ENCODE data around the gene NEURL1.
"Not testable (repeated sequence)": the region's sequence is repeated elsewhere in the genome, so short reads cannot be mapped to it uniquely, and the experiment has no call there.

NEURL1 gene

DNA sequence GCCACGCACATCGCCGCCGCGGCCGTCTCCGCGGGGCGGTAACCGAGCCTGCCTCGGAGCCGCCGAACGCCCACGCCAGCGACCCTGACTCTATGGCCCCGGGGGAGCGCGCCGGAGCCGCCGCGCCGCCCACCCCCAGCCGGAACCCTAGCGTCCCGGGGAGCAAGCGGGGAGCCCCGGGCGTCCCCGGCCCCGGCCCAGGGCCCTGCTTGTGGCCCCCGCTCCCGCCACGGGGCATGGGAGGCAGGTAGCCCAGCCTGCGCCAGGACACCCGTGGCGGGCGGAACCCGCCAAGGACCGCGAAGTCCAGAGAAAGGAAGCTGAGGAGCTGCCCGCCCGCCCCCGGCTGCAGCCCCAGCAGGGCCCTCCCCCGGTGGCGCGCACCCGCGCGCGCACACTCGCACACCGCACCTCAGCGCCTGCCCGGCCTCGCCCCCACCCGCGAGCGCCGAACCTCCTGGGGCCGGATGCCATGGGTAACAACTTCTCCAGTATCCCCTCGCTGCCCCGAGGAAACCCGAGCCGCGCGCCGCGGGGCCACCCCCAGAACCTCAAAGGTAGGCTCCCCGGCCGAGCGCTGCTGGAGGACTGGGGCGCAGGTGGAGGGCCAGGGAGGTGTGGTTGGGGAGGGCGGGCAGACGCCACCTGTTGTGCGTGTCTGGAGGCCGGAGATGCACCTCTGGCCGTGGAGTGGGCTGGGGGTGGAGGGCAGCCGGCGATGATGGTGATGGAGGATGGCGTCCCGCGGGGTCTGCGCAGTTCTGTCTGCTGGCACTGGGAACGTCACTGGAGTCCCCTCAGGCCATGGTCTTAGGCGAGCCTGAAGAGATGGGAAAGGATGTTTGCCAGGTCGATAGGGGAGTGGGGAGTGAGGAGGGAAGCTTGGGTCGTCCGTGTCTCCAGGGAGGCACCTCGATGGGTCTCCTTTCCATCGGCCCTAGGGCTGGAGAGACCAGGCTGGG lies 692 bp downstream of the NEURL1 start:
- peak; percentile 11 for DNase-seq (ENCODE audit: low read depth)

DNA sequence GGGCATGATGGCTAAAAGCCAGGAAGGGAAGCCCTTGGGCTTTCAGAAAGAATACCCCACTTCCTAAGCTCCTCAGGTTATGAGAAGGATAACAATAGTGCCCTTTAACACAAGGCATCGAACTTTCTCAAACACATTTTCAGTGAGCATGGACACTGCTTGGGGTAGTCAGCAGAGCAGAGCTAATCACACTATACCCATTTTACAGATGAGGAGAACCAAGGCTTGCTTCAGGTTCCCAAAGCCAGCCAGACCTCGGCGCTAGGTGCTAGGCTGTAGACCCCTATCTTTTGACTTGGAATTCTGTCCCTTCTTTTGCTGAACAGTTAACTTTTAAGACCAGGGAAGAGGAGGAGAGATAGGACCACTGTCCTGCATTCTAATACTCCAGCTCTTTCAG lies 1.8 kb downstream of the NEURL1 start:
- no peak for DNase-seq (ENCODE audit: low read depth)

DNA sequence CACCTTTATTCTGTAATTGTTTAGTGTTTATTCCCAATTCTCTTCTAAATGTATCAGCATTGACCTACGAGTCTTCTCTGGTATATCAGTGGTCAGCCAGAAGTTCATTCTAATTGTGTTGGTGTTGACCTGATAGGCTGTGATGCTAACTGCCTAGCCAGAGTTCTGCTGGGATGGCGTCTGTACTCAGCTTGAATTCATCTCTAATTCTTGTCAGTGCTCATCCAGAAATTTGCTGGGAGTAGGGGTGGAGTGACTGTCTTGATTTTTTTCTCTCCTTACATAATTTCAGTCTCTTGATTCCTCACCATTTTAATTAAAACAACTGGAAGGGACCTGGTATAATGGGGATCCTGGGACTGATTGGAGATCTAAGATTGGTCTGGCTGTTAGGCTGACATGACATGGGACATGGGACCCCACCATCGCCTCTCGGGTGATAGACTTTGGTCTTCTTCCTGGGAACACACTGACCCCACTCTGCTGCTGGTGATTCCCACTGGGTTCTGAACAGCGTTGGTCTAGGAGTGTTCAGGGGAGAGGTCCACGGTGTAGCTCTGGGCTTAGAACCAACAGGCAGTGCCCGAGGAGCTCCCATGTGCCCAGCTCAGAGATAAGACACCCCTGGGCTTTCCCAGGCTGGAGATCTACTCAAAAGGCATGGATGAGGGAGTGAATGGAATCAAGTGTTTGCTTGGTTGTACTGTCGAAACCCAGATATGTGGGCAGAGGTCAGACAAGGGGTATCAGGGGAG lies 3.8 kb downstream of the NEURL1 start:
- no peak for DNase-seq (ENCODE audit: low read depth)

DNA sequence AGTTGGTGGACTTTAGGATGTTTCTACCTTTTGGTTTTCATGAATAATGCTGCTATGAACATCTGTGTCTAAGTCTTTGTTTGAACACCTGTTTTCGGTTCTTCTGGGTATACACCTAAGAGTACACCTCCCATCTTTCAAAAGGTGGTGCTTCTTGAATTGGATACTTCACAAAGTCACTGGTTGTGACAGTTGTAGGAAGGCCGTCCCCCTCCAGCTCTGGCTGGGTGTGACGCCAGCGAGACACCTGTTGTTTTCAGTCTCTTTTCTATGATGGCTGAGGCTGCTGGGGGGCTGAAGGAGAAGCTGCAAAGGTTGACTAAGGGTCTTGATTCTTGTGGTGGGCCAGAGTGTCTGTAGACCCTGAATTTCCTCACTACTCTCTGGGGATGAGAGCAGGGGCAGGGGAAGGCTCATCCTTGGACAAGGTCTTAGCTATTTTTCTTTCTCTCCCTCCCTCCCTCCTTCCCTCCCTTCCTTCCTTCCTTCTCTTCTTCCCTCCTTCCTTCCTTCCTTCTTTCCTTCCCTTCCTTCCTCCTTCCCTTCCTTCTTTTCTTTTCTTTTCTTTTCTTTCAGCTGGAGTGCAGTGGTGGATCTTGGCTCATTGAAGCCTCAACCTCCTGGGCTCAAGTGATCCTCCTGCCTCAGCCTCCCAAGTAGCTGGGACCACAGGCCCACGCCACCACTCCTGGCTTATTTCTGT lies 5.6 kb downstream of the NEURL1 start:
- no peak for DNase-seq (ENCODE audit: low read depth)

DNA sequence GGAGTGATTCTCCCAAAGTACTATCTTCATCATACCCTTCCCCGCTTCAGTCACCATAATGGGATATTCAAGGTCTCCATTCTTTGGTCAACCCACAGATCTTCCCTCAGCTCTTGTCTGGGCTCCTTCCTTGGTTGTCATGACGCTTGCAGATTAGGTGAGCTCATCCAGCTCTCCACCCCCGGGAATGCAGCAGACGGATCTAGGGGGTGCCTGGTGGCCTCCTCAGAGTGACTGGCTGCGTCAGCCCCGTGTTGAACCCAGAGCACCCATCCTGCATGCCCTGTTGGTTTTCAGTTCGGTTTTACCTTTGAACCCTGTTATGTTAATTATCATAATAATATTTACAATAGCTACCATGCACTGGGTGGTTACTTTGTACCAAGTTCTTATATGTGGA lies 6.4 kb downstream of the NEURL1 start:
- no peak for DNase-seq (ENCODE audit: low read depth)

DNA sequence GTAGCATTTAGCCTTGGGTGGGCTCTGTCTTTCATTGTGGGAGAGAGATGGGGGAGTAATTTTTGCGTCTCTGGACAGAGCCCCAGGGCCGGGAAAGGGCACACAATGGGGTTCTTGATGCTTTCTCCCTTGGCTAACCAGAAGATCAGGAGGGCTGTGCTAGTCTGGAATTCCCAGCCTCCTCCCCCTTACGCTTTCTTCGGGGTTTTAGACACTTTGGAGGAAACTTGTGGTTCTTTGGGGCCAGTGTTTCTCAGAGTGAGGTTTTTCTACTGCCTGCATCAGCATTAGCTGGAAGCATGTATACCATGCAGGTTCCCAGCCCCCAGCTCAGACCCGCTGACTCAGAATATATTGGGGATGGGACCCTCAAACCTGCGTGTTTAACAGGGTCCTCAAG lies 7.0 kb downstream of the NEURL1 start:
- DNase-seq (ENCODE audit: low read depth): no peak

DNA sequence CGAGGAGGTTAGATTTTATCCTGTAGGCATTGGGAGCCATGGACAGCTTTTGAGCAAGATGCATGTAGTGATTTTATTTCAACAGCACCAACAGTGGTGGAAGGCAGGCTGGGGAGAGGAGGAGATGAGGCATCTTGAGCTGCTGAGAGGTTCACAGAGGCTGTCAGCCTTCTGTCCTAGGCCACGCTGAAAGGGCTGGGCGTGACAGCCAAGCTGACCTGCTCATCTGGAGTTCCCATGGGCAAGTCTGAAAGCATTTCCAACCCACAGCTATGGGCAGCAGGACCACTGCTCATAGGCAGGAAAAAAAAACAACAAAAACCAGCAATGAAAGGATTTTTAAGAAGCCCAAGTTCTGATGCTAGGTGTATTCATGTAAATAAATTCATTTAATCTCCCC lies 7.7 kb downstream of the NEURL1 start:
- DNase-seq (ENCODE audit: low read depth): no peak

DNA sequence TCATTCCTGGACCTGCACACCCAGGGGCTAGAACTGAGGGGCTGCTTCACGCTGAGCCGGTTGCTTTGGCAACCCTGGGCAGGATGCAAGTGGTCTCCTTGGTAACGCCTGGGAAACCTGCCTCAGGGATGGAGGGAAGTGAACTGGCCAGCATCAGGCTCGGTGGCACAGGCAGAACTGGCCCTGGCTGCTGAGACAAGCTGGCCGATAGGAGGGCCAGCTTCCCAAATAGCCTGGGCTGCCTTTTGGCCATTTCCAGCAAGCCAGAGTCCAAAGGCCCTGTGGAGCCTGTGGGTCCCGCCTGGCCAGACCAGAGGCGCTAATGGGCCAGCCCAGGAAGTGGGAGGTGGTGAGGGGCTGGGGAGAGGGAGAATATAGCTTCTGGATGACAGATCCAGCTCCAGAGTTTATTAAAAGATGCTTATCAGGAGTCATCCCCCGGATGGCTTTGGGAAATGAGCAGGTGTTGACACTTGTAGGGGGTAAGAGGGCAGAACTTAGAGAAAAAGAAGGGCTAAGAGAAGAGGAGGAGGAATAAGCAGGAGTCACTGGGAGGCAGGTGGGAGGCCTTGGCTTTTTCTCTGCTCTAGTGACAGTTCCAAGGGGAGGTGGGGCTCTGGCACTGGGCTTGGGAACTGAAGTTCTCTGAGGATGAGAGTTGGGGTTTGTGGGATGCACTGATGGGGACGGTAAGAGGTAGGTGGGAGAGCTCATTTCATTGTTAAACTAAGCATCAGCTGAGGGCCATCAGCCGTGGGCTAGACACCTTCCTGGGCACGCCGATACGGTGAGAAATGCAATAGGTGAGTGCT lies 9.6 kb downstream of the NEURL1 start:
- no peak for DNase-seq (ENCODE audit: low read depth)

DNA sequence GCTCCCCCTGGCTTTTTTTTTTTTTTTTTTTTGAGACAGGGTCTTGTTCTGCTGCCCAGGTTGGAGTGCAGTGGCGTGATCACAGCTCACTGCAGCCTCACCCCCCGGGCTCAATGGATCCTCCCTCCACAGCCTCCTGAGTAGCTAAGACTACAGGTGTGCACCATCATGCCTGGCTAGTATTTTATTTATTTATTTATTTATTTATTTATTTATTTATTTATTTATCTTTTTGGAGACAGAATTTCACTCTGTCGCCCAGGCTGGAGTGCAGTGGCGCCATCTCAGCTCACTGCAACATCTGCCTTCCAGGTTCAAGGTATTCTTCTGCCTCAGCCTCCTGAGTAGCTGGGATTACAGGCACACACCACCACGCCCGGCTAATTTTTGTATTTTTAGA lies 10.3 kb downstream of the NEURL1 start:
- DNase-seq (ENCODE audit: low read depth): not testable (repeated sequence)

DNA sequence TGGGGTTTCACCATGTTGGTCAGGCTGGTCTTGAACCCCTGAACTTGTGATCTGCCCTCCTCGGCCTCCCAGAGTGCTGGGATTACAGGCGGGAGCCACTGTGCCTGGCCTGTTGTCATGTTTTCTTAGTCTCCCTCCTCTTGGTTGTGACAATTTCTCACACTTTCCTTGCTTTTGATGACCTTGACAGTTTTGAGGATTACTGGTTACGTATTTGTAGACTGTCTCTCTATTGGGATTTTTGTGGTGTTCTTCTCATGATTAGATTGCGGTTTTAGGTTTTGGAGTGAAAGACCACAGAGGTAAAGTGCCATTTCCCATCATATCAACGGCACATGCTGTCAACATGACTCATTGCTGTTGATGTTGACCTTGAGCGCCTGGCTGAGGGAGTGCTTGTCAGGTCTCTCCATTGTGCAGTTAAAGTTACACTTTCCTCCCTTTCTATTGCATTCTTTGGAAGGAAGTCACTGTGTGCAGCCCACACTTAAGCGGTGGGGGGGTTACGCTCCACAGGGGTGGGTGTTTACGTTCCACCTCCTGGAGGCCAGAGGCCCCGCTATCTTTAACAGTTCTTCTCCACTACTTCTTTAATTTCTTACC lies 10.8 kb downstream of the NEURL1 start:
- peak; percentile 88 for DNase-seq (ENCODE audit: low read depth)

DNA sequence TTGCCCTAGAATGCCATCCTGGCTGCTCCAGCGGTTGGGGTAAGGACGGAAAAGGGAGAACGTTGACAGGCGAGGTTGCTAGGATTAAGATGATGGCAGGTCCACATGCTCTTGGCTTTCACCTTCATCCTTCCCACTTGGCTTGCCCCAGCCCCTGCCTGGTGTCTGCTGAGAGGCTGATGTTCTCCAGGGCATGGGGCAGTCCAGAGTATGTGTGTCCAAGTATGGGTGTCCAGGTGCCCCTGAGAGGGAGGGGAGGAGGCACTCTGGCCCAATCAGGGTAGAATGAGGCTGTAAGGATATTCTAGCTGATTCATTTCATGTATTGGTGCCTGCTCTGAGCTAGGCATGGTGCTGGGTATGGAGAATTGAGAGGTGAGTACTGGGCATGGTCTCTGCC lies 12.6 kb downstream of the NEURL1 start:
- DNase-seq (ENCODE audit: low read depth): no peak

DNA sequence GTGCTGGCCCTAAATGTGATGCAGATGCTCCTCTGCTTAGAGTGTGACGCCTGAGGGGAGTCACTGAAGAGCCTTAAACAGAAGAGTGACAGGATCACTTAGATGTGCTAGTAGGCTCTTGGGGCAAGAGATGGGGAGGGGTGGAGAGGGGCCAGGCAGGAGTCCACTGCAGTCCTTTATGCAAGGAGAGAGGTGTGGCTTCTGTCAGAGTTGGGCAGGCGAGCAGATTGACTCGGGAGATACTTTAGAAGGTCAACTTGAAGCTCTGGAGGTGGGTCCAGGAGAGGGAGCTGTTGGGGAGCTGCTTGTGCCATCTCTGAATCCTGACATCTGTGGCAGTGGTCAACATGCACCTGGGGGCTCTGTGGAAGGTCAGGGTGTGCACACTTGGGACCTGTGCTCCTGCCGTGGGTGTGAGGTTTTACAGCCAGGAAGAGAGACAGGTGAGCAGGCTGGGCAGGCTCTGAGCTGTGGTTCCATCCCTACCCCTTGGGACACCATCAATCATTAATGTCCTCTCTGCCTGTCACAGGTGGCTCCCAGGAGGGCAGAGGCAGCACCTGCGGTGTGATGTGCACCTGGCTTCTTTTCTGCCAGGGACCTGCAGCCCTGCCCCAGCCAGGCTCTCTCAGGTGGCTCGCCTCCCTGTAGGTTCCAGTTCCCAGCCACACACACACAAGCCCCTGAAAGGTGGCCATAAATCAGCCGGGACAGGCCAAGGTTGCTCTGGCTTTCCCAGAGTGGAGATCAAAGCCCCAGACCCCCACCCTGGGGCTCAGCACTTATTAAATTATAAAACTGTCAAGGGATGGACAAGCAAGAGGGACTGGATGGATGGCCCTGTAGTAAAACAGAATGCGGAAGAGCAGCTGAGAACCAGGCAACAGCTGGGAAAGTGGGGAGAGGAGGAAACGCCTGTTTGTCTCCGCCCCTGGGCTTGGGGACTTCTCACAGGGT lies 14.0 kb downstream of the NEURL1 start:
- no peak for DNase-seq (ENCODE audit: low read depth)

DNA sequence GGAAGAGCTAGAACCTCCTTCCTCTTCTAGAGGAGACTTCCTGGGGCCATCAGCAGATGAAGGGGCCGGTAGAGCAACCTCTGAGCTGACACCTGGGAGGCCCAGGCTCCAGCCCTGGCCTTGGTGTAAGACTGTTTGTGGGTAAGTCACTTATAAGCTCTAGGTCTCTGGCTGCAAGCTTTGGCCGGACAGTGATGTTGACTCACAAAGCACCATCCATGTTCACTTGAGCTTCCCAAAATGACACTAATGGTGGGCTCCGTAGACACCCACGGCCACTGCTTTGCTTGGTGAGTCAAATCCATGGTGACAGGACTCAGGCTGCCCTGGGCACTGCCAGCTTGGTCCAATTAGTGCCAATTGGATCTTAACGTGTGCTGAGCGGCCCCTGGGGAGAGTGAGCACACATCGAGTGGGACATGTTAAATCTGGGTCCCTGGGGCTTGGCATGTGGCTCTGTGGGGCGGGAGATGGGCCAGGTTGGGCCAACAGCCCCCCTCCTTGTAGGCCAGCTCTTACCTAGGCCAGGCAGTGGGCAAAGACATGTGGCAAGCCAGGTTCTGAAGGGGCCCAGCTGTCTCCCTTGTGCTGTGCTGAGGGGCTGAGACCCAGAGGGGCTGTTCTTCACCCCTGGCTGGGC lies 16.7 kb downstream of the NEURL1 start:
- no peak for DNase-seq (ENCODE audit: low read depth)

DNA sequence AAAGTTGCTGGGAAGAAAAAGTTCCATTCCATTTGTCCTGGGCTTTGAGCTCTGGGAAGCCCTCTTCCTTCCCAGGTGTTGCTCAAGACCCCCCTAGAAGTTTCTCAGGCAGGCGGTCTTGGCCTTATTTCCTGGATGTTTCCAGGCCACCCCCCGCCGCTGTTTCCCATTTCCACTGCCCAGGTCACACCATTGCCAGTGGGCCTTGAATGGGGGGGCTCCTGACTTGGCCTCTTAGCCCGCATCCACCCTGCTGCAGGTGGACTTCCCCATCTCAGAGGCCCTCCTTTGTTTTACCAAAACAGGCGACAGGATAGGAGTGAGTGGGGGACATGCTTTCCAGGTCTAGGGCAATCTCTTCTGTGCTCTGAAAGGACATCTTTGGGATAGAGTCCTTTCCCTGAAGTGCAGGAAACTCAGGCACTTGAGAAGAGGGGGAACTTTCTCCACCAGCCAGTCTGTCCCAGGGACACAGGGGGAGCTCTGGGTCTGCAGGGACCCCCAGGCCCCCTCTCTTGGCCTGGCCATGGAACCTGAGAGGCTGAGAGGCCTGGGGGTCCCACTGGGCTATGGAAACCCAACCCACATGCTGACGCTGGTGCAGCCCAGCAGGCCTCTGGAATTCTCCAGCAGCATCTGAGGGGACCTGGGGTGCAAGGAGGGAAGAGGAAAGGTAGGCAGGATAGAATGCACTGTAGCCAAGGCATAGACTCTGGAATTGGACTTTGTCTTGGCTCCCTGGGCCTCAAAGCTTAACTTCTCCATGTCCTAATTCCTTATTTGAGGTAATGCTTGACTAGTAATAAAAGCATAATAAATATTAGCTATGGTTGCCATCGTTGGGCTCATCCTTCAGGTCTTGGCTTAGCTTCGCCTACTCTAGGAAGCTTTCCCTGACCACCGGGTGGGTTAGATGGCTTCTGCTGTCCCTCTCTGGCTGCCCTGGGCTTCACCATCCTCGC lies 17.6 kb downstream of the NEURL1 start:
- no peak for DNase-seq (ENCODE audit: low read depth)

DNA sequence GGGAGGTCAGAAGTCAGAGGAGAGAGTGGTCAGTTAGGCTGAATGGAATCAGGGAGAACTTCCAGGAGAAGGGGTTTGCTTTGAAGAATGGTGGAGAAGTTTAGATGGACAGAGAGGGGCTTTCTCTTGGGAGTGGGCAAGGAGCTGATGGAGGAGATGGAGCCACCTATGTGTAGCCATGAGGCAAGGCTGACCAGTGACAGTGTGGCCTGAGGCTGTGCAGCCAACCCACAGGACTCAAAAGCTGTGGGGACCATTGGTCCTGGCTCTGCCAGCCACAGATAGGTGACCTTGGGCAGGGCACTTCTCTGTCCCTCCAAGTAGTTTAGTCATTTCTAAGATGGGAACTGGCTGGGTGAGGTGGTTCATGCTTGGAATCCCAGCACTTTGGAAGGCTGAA lies 18.7 kb downstream of the NEURL1 start:
- no peak for DNase-seq (ENCODE audit: low read depth)

DNA sequence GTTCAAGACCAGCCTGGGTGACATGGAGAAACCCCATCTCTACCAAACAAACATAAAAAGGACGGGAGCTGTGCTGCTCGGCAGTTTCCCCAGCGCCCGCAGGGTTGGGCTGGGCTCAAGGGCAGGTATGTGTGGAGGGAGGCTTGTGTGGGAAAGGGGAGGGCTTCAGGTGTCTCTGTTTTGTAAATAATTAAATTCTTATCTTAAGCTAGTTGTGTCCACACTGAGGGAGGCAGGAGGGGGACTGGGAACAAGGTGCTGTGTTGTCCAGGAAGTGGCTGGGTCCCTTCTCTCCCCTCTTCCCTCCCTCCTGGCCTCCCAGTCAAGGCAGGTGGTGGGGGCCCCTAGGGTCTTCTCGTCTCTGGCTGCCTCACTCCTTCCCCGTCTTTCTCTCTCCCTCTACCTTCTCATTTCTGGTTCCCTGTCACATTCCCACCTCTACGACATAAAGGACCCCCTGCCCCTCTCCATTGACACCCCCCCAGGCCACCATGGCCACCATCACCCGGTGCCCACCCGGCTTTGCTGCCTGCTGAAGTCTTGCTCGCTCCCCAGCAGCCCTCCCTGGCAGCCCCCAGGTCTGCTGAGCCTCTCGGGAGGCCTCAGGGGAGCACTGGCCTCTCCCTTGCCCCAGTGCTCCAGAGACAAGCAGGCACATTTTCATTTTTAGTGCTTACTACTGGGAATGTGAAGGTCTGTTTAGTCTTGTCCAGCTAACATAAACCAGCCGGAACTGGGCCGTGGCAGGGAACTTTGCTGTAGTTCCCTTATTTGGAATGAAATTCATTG lies 19.3 kb downstream of the NEURL1 start:
- DNase-seq (ENCODE audit: low read depth): no peak

DNA sequence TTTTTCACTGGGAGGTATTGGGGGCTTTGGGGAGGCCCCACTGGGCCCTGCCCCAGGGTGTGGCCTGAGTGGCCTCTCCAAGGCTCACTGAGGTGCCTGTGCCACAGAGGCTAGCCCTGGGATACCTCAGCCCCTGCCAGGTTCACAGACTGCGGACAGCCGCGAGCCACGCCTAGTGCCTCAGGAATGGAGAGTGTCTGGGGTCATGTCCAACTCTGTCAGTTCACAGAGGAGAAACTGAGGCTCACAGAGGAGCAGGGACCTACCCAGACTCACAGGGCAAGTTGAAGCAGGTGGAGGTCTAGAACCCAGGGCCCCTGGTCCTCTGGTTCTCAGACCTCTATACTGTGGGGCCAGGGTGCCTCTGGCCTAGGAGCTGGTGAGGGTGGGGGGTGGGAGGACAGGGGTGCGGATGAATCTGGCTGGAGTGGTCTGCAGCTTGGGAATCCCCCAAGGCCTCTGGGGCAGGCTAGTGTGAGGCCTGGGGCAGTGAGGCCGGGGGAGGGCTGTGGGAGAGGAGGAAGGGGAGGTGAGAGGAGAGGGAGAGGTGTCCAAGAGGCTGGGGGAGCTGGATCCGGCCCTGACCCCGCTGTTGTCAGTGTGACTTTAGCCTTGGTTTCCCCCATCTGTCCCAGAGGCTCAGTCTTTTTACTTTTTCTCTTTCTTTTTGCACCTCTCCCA lies 20.0 kb downstream of the NEURL1 start:
- DNase-seq (ENCODE audit: low read depth): no peak

Measured in EH (cell line).